ENCODE results near the gene CDK8.

GRCh38 chr13:26221399-26221720, 32.6 kb upstream of the CDK8 start:
- TF ChIP-seq POLR2AphosphoS5 (IDR thresholded peaks at IDR 0.05) (no peak), CTCF (IDR thresholded peaks at IDR 0.05) (no peak)
